ENCODE measurements around the gene KRT4. TPM values are rescaled to one million over a fixed set of nuclear protein-coding genes. Genes with fewer than 3 reads are reported as not detected.

KRT4 gene
- total RNA-seq, 2 experiments from 2014 or later, result not detected

- ChIA-PET POLR2A (no interaction called here), CTCF (no interaction called here)
Observed at GRCh38 chr12:52783563-52784316, 30.2 kb downstream of the KRT4 start.

DNA sequence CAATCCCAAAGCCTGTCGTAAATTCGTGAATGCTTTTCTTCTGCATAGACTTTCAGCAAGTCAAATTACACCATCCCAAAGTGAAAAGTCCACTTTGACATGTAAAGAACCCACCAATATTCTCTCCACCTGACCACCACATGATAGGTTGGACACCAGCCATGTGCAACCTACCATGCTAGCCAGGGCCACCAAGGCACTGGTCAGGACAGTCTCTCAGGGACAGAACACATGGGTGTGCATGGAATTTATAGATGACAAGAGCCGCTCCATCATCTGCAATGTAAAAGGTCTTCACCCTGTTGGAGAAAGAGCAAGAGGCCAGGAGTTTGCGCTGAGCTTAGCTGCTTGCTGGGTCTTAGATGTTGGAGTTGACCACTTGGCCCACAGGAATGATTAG, 31.4 kb downstream of the KRT4 start:
- ChIA-PET CTCF (interaction anchor here (0.7 to 1.3 kb wide), 2 partner anchors 8 to 91 kb away, joined by 4 read pairs; no protein-coding TSS in a partner anchor), POLR2A (no interaction called here)

DNA sequence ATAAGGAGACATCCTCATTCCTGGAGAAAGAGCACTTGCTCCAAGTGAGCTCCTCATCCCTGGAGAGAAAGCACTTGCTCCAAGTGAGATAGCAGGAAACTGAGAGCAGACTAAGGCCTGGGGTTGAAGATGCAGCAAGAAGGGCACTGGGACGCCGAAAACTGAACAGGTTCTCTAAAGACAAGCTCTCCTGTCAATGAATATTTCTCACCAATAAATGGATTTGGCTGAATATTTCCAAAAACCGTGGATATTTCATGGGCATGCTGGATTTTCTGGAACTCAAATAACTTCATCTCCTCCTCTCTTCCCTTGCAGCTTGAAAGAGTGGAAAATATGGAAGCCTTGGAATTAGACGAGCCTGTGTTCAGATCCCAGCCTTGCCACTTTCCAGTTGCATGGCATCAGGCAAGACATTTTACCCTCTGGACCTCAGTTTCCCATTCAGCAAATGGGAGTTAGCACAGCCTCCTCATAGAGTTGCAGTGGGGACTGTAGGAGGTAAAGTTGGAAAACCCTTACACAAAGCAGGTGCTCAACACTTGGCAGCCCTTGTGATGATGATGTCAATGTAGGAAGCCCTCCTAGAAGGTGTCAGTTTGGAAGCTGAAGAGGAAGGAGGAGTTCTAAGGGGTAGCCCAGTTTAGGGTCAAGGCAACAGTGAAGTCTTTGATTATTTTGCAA, 32.4 kb downstream of the KRT4 start:
- CTCF ChIA-PET, result interaction anchor here (1.3 to 1.6 kb wide), 2 partner anchors 8 to 9 kb away, joined by 4 read pairs; no protein-coding TSS in a partner anchor
- POLR2A ChIA-PET, result no interaction called here

- ChIA-PET POLR2A (no interaction called here), CTCF (interaction anchor here (1.6 kb wide), 1 partner anchor 9 kb away, joined by 4 read pairs; no protein-coding TSS in a partner anchor)
Observed at GRCh38 chr12:52779914-52780313, 34.0 kb downstream of the KRT4 start.

DNA sequence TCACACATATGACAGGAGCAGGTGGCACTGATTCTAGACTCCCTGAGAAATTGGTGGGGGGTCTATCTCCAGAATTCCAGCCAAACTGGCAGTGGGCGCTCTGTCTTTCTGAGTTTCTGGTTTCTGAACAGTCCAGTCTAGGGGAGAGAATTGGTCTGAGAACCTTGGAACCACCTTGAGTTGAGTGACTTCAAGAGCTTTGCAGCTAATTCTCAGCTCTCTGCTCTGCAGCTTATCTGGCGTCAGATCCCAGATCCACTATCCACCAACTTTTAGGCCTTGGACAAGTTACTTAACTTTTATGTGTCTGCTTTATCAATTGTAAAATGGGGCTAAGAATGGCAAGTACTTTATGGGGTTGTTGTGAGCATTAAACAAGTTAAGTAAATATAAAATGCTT, 35.1 kb downstream of the KRT4 start:
- CTCF ChIA-PET, result no interaction called here
- POLR2A ChIA-PET, result no interaction called here

GRCh38 chr12:52777566-52777965, 36.4 kb downstream of the KRT4 start:
- POLR2A ChIA-PET, result no interaction called here
- CTCF ChIA-PET, result interaction anchor here (0.8 kb wide), 1 partner anchor 102 kb away, joined by 3 read pairs; no protein-coding TSS in a partner anchor

DNA sequence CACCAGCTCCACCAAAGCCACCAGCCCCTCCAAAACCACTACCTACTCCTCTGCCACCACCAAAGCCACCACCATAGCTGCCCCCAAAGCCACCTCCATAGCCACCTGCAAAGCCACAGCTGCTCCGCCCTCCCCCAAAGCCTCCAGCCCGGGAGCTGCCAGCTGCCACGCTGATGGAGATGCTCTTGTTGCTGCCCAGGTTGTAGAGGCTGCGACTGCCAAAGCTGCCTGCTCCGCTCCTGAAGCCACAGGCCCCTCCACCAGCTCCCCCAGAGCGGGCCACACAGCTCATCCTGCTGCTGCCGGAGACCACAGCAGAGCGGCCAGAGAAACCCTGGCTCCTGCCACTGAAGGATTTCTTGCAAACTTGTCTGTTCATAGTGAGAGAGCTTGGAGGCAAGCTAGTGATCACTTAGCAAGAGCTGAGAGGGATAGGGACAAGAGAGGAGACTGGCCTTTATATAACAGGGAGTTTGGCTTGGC, 37.0 kb downstream of the KRT4 start, which contains the start of gene KRT76:
KRT76 (minus strand) TSS at position 433 of the 483 bp plus-strand sequence; CDS start at position 379, 54 bp downstream.
- ChIA-PET POLR2A (no interaction called here), CTCF (interaction anchor here (0.8 kb wide), 1 partner anchor 103 kb away, joined by 3 read pairs; no protein-coding TSS in a partner anchor)

- ChIA-PET CTCF (no interaction called here), POLR2A (no interaction called here)
Observed at GRCh38 chr12:52776435-52776834, 37.5 kb downstream of the KRT4 start.

- POLR2A ChIA-PET, result no interaction called here
Observed at GRCh38 chr12:52774629-52775250, 39.2 kb downstream of the KRT4 start.

DNA sequence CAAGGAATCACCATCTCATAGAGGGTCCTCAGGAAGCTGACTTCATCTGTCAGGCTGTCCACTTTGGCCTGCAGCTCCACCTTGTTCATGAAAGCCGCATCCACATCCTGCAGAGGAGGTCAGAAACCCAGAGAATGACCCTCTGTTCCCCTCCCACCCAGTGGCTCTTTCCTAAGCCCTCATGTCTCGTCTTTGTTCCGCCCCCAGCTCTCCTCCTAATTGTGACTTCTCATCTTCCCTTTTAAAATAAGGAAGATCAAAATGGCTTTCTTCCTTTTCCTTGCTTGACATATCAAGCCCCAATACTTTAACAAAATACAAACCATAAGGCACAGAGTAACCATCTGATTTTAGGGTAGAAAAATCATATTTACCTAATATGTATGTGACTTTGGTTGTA, 41.1 kb downstream of the KRT4 start:
- CTCF ChIA-PET, result no interaction called here
- POLR2A ChIA-PET, result no interaction called here

More at GRCh38 chr12:52774629-52775250, 39.2 kb downstream of the KRT4 start:
- CTCF ChIA-PET, result no interaction called here

GRCh38 chr12:52772188-52772587, 41.7 kb downstream of the KRT4 start:
- ChIA-PET POLR2A (no interaction called here), CTCF (no interaction called here)

DNA sequence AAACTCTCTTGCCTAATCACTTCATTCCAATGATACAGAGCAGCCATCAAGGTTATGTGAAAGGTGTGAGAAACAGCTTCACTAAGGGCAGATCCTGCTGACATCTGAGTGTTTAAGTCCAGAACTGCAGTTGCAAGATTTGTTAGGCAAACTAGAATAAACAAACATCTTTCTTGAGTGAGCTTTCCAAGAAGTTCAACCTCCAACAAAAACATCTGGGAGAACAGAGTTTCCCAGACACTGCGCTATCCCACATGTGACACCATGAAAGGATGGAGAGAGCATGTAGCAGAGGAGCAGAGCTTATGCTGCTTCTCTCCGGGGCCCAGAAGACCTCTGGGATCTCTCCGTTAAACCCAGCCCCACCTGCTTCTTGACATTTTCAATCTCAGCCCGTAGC, 42.4 kb downstream of the KRT4 start:
- CTCF ChIA-PET, result no interaction called here
- POLR2A ChIA-PET, result no interaction called here

GRCh38 chr12:52771088-52771487, 42.8 kb downstream of the KRT4 start:
- CTCF ChIA-PET, result no interaction called here
- POLR2A ChIA-PET, result no interaction called here

- ChIA-PET POLR2A (no interaction called here), CTCF (no interaction called here)
Observed at GRCh38 chr12:52769946-52770345, 44.0 kb downstream of the KRT4 start.

- CTCF ChIA-PET, result no interaction called here
- POLR2A ChIA-PET, result no interaction called here
Observed at GRCh38 chr12:52769354-52769753, 44.6 kb downstream of the KRT4 start.

- ChIA-PET POLR2A (no interaction called here), CTCF (no interaction called here)
Observed at GRCh38 chr12:52768479-52769200, 45.3 kb downstream of the KRT4 start.

- POLR2A ChIA-PET, result no interaction called here
- CTCF ChIA-PET, result no interaction called here
Observed at GRCh38 chr12:52767427-52767826, 46.5 kb downstream of the KRT4 start.

DNA sequence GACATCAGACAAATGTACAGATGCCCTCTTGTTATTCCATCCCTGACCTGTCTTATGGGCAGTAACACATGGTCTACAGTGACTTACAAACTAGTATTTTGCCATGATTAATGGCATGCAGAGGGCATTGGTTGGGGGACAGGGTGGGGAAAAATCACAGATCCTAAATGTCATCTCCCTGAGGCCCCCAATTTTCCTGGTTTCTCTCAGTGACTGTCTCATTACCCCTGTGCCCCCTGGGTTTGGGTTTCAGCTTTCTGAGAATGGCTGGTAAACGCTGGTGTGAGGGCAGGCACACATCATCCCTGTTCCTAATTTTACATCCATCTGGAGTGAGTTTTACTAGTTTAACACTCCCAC, 46.9 kb downstream of the KRT4 start:
- POLR2A ChIA-PET, result no interaction called here
- CTCF ChIA-PET, result no interaction called here

- ChIA-PET CTCF (no interaction called here), POLR2A (no interaction called here)
Observed at GRCh38 chr12:52766351-52767019, 47.4 kb downstream of the KRT4 start.

DNA sequence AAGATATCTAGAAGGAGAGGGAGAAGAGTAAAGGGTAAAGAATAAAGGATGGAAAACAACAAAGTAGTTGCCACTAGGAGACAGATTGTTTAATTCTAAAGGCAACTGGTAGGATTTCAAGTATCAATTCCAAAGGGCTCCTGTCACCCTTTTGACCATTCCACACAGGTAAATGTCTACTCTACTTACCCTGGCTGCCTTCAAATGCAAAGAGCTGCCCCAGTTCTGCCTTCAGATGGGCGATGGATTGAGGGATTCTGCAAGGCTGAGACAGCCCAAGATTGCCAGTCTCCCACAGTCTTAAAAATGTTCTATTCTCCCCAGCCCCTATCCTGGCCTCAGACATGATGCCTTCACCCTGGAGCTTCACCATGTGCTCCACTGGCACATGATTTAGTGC, 48.2 kb downstream of the KRT4 start:
- ChIA-PET POLR2A (no interaction called here), CTCF (no interaction called here)
